ENCODE data around the gene NTMT1. TPM values are rescaled to one million over a fixed set of nuclear protein-coding genes. Genes with fewer than 3 reads are reported as not detected.

Gene NTMT1, protein sequence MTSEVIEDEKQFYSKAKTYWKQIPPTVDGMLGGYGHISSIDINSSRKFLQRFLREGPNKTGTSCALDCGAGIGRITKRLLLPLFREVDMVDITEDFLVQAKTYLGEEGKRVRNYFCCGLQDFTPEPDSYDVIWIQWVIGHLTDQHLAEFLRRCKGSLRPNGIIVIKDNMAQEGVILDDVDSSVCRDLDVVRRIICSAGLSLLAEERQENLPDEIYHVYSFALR
- 33.6 and 50.1 TPM in 2 replicates for total RNA-seq (ENCODE audit: low replicate concordance)

DNA sequence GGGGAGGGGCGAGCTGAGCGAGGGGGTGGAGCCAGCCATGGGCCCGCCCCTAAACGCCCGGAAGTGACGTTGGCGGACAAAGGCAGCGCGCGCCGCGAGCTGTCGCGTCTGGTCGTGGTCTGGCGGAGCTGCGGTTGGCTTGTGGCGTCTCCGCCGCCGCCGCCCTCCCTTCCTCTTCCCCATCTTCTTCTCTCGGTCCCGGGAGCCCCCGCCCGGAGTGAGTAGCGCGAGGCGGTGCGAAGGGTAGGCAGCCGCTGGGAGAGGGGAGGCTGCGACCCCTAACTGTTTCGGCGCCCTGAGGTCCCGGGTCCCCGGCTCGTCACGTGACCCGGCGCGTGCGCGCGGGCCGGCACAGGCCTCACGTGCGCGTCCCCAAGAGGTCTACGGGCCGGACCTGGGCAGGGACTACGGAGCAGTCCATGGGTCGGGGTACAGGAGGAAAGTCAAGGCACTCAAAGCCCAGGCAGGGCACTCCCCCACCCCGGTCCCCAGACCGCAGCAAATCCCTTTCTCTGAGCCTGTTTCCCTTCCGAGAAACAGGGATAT lies at the start of gene NTMT1:
TSS of gene NTMT1 (plus strand) at position 85 of the 546 bp plus-strand sequence. CDS start 6,541 bp downstream, outside the sequence.

DNA sequence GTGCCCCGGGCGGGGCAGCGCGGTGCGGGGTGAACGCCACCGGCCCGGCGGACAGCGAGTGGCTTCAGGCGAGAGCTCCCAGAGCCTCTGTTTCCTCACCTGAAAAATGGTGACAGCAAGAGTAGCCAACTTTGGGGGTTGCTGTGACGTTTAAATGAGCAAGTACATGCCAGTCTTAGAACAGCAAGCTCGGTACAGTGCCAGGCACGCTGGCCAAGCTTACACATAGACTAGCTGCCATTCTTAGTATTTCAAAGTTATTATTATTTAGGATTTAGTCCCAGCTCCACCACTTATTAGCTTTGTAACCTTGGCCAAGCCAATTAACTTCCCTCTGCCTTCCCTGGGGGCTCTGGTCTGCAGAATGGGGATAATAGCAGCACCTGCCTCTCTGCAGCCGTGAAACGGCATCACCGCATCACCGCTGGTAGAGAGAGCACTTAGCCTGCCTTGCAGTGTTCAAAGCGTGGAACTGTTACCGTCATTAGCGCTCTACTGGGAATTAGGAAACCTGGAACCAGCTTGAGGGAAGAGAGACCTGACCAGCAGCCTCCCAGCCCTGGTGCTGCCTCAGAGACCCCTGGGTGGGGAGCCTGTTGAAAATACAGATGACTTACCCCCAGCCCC lies 5.2 kb upstream of the NTMT1 start, which contains the start of gene C9orf50:
TSS of gene C9orf50 (minus strand) at position 433 of the 627 bp plus-strand sequence. CDS start 527 bp downstream, outside the sequence.

GRCh38 chr9:129641750-129642585 lies 16.0 kb downstream of the NTMT1 start, which contains the start of gene ASB6:
Gene ASB6 (minus strand): TSS chr9:129642151. CDS start chr9:129641999, 152 bp downstream.

DNA sequence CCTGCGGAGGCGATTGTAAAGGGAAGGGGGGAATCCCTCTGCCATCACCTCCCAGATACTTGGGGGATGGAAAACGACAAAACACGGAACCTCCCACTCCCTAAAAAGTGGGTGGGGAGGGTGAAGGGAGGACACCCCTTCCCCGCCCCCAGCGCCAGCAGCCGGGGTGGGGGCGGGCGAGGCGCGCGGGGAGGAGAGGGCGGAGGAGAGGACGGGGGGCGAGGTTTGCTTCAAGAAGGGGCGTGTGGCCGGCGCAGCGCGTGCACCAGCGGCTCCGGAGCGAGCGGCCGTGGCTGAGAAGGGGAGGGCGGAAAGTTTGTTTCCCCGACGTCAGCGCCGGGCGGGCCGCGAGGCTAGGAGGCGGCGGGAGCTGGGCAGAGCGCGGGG lies 39.4 kb downstream of the NTMT1 start, which contains the start of gene PRRX2:
TSS of gene PRRX2 (plus strand) at position 259 of the 387 bp plus-strand sequence. CDS start 221 bp downstream, outside the sequence.

Other genes with a start within 250 kb of the NTMT1 start
- gene C9orf50, start 5.1 kb upstream of the NTMT1 start, total RNA-seq (ENCODE audit: low replicate concordance) = 0.08 TPM in 1 of 2 replicates, not detected in the other
- gene ASB6, start 16.0 kb downstream of the NTMT1 start, total RNA-seq (ENCODE audit: low replicate concordance) = 9.6 and 9.9 TPM in 2 replicates
- 8.5 and 15.1 TPM in 2 replicates for gene PRRX2, start 39.5 kb downstream of the NTMT1 start, total RNA-seq (ENCODE audit: low replicate concordance)
- 2.6 and 30.0 TPM in 2 replicates for gene PTGES, start 126.9 kb downstream of the NTMT1 start, total RNA-seq (ENCODE audit: low replicate concordance)
- 13.1 and 18.9 TPM in 2 replicates for gene TOR1B, start 177.0 kb downstream of the NTMT1 start, total RNA-seq (ENCODE audit: low replicate concordance)
- 14.4 and 19.8 TPM in 2 replicates for gene TOR1A, start 198.0 kb downstream of the NTMT1 start, total RNA-seq (ENCODE audit: low replicate concordance)
- gene C9orf78, start 209.1 kb downstream of the NTMT1 start, total RNA-seq (ENCODE audit: low replicate concordance) = 44.6 and 121 TPM in 2 replicates
- 8.3 and 20.1 TPM in 2 replicates for gene USP20, start 209.3 kb downstream of the NTMT1 start, total RNA-seq (ENCODE audit: low replicate concordance)

Measured in smooth muscle cell of the coronary artery (primary cell).